SW480 (cell line): ENCODE data around the gene HIC1.

Source experiments
- DNase-seq: peaks from one replicate; pipeline ENCODE4 v3.0.0-alpha.2; 2016; ENCODE audit warnings: low spot score

The HIC1 gene

GRCh38 chr17:2060385-2060658 lies 5.4 kb downstream of the HIC1 start:
- DNase-seq, result no peak

GRCh38 chr17:2060681-2061440 lies 6.0 kb downstream of the HIC1 start:
- no peak for DNase-seq

GRCh38 chr17:2061441-2061958 lies 6.6 kb downstream of the HIC1 start:
- DNase-seq, result no peak

GRCh38 chr17:2062571-2063183 lies 7.8 kb downstream of the HIC1 start:
- no peak for DNase-seq

GRCh38 chr17:2063261-2064146 lies 8.6 kb downstream of the HIC1 start:
- no peak for DNase-seq

DNA sequence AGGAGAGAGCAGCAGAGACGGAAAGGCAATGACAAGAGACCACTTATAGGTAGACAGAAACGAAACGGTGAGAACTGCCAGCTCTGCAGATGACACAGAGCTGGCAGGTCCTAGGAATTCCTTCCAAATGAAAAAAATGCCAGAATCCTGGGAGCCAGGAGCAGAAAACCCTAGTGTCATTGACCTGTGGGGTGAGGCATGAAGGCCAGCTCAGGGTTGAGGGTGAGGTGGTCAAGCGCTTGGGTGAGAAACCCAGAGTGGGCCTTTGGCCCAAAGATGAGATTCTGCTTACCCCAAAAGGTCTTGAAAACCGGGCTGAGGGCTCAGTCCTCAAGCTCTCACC lies 9.2 kb downstream of the HIC1 start:
- DNase-seq, result no peak

DNA sequence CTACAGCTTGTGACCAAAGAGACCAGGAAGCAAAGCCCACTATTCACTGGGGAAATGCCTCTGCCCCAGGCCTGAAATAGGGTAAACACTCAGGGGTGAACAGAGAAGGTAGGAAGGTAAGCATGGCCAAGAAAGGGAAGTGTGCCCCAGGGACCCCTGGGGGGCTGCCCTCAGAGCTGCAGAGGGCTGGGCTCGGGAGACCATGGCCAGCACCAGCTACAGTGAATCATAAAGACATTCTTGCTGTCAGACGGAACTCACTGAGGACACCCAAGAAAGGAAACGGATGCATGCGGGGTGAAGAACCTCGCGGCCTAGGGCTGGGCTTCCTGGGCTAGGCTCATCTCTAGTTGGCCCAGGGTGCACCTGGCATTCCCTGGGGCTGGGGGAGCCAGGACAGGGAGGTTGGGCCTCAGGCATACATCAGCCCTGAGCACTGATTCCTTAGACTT lies 9.6 kb downstream of the HIC1 start:
- no peak for DNase-seq

DNA sequence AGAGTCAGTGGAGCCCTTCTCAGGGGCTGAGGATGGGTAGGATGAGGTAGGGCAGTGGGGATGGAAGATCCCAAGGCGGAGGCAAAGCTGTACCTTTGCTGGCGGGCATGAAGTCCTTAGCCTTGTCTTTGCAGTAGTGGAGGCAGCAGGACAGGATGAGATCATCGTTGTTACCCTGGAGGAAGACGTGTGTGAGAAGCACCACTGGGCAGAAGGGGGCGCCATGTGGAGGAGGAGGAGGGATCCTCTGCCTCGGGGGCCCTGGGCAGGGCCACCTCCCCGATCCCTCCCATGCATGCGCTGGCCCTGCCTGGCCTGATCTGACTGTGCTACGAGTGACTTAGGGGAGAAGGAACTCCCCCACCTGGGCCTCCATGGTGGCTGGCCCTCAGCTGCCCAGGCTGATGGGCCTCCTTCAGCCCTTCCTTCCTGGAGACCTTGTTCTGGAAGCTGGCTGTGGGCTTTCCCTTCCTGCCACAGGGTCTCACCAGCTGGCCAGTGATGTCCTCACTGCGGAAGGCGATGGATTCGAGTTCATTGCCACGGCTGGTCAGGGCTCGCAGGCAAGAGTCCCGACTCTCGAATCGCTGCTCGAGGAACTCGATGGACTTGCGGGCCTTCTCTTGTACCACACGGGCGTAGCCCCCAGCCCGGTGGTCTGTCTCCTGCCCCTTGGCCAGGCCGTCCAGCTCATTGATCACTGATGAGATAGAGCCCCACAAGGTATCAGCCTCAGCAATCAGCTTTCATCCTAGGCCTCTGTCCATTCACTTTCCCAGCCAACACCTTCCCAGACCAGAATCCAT lies 10.3 kb downstream of the HIC1 start:
- DNase-seq, result no peak

- no peak for DNase-seq
Measured at GRCh38 chr17:2065949-2066400, 11.1 kb downstream of the HIC1 start.

GRCh38 chr17:2067048-2067561 lies 12.2 kb downstream of the HIC1 start:
- no peak for DNase-seq

DNA sequence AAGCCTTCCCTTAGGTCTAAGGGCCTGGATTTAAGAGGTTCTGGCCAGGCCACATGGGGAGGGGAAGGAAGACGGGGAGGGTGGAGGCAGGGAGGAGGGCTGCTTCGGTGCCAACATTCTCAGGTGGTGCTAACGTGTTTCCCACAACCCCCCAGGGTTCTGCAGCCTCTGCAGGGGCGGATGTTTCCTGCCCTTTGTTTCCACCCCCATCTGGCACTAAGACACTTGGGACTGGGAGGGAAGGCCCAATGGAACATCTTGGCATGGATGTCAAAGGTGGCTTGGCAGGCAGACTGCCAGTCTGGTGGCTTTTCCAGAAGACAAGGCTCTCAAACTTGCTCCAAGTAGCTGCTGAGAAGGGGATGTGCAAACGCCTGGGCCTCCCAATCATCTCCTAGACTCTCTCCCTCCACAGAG lies 12.7 kb downstream of the HIC1 start:
- no peak for DNase-seq

DNA sequence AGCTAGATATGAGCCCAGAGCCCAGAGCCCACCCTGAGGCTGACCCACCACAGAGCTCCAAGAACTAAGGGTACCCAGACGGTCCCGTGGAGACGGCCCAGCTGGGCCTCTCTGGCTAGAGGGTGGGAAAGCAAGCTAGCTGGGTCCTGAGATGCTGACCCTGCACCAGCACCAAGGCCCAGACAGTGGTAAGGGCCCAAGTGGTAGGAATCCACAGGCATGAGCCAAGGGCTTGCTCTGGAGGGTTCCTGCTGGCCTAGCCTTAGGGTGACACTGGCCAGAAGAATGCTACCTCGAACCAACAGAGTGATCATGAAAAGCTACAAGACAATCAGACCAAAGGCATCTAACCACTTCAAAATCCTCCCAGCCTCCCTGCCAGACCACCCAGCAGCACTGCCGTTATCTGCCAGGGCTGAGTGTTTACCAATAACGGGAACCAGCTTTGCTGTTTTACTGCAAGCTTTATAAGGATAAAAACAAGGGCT lies 13.2 kb downstream of the HIC1 start:
- no peak for DNase-seq

DNA sequence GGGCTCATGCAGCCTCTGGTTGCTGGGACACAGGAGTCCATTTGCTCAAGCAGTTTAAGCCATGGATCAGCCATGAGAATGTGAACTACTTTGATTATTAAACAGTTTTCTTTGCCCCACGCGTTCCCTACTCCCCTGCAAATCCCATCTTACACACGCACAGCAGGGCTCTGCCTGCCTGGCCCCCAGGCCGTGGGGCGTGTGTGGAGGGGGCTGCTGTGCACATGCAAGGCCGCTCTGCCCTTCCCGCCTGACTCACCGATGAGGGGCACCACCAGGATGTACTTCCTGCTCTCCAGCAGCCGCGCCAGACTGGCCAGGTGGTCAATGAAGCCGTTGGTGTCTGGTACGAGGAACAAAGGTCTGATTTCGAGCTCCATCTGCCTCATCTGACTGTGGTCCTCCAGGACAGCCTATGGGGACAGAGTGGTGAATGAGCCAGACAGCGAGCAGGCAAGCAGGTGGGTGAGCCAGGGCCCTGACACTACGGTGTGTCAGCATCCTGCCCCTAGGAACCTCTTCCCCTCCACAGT lies 13.7 kb downstream of the HIC1 start:
- no peak for DNase-seq

DNA sequence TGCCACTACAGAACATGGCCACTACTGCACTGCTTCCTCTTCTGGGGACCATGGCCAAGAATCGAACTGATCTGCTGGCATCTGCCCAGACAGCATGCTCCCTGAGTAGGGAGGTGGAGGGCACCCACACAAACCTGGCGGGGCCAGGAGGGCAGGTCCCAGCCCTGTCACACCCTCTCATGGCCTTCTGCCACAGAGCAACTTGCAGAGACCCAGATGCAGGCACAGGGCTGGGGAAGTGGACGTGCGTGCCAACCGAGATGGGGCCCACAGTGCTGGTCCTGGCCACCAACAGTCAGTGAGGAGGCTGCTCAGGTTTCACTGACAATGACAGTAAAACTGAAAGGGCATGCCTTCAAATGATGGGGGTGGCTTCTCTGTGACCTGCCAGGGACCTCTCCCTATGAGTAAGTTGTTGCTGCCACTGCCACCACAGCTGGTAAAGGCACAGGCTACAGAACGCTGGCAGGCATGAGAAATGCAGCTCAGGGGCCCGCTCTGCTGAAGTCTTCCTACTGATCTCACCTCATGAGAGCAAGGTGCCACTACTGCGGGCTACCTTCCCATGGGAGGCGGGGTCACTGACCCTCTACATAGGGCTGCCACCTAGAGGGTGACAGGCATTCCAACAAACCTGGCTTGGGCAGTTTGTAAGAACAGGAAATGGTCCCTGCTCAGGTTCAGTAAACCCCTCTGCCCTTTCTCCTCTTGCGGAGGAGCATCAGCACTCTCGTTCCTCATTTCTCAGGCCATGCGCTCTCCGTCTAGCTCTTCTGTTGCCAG lies 15.5 kb downstream of the HIC1 start:
- no peak for DNase-seq

DNA sequence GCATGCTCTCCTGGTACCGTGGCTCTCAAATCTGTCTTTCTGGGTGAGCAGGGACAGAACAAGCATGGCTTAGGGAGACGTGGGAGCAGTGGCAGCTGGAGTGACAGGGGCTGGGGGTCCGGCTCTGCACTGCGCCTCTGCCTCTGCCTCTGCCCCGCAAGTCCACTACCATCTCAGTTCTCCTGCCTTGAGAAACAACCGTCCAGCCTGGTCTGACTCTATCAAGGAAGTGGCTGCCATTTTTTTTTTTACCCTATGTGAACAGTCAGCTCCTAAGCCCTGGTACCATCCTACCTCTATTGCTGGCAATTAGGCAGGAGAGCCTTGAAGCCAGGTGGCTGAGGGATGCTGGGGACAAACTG lies 16.1 kb downstream of the HIC1 start:
- no peak for DNase-seq

GRCh38 chr17:2071455-2072281 lies 16.8 kb downstream of the HIC1 start:
- DNase-seq, result no peak

GRCh38 chr17:2074919-2075318 lies 20.0 kb downstream of the HIC1 start:
- DNase-seq, result no peak

DNA sequence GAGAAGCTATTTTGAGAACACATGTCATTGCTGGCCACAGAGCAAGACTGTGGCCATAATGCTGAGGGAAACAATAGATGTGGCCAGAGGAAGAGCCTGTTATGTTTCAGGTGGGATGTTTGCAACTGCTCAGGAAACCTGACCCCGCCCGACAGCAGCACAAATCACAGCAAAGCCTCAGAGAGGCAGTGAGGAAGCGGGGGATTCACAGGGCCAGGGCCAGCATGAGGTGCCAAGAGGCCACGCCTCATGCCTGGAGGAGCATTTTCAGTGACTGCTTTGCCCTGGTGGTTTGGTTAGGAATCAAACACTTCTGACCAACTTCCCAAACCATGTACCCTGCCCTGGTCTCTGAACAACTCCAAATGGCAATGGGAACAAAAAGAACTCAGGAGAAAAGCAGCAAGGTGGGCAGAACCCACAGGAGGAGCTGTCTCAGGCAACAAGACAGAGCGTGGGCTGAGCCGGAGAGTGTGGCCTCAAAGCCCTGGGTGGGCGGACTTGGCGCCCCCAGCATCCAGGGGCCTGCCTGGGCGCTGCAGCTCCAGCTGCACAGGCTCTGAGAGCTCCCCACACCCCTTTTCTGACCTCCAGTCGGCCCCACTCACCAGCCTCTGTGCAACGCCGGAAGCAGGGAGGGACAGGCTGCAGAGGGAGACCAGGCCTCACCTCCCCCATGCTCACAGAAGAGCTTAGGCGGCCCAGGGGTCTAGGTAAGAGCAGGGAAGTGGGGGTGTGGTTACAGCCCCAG lies 20.6 kb downstream of the HIC1 start:
- DNase-seq, result no peak
